ENCODE measurements around the gene CDHR2. TPM values are rescaled to one million over a fixed set of nuclear protein-coding genes. Genes with fewer than 3 reads are reported as not detected.
A peak's percentile ranks its signal among the peaks of the same experiment; 100 is the strongest.

The CDHR2 gene
- total RNA-seq, 3 donors from 2014 or later: 69.0 to 184 (median 107) TPM

DNA sequence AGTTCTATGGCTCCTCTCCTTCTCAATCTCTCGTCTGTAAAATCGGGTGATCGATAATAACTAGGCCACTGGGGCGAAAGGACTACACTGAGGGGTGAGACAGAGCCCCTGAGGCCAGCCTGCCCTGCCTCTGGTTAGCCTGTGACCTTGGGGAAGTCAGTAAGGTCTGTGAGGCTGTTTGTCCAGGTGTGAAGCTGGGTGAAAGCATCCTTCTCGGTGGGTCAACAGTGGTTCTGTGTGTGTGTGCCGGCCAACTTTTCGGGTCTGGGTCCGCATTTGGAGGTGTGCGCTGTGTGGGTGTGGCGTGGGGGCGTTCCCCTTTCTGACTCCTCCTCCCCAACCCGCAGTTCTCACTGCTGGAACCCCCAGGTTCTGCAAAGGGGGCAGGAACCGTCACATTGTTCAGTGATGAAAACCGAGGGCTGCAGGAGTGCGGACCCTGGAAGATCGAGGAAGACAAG, 7.0 kb upstream of the CDHR2 start:
- TF ChIP-seq, protein P1, sequence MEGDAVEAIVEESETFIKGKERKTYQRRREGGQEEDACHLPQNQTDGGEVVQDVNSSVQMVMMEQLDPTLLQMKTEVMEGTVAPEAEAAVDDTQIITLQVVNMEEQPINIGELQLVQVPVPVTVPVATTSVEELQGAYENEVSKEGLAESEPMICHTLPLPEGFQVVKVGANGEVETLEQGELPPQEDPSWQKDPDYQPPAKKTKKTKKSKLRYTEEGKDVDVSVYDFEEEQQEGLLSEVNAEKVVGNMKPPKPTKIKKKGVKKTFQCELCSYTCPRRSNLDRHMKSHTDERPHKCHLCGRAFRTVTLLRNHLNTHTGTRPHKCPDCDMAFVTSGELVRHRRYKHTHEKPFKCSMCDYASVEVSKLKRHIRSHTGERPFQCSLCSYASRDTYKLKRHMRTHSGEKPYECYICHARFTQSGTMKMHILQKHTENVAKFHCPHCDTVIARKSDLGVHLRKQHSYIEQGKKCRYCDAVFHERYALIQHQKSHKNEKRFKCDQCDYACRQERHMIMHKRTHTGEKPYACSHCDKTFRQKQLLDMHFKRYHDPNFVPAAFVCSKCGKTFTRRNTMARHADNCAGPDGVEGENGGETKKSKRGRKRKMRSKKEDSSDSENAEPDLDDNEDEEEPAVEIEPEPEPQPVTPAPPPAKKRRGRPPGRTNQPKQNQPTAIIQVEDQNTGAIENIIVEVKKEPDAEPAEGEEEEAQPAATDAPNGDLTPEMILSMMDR (IDR thresholded peaks at IDR 0.05): no peak
- Histone ChIP-seq H3K9me3 (no peaks in the 10 kb centered on the region), H3K36me3 (ENCODE audit: low read depth) (no peaks in the 10 kb centered on the region), H3K4me1 (ENCODE audit: low read depth) (peaks cover 26% of the 10 kb centered on the region), H3K4me3 (peak overlapping the region; percentile 59)
- ATAC-seq (peak; percentile 17), DNase-seq (peak; percentile 86 to 89 (median 89))
- intact Hi-C loops (cut with DNase I, micrococcal nuclease): loop anchor here in 1 of 2 donors (10.0 kb wide), 1 partner anchor 127 kb away; the partner anchor contains the start of gene CLTB

GRCh38 chr5:176542596-176543427, 6.3 kb upstream of the CDHR2 start:
- Histone ChIP-seq H3K9me3 (no peaks in the 10 kb centered on the region), H3K4me3 (peak overlapping the region; percentile 59), H3K36me3 (ENCODE audit: low read depth) (no peaks in the 10 kb centered on the region), H3K4me1 (ENCODE audit: low read depth) (peaks cover 27% of the 10 kb centered on the region)
- ATAC-seq (no peak), DNase-seq (peak in 2 of 3 donors; percentile 71 to 75)
- intact Hi-C loops (cut with DNase I, micrococcal nuclease): loop anchor here in 1 of 2 donors (10.0 kb wide), 1 partner anchor 128 kb away; the partner anchor contains the start of gene CLTB
- TF ChIP-seq, protein P1 (IDR thresholded peaks at IDR 0.05): no peak

DNA sequence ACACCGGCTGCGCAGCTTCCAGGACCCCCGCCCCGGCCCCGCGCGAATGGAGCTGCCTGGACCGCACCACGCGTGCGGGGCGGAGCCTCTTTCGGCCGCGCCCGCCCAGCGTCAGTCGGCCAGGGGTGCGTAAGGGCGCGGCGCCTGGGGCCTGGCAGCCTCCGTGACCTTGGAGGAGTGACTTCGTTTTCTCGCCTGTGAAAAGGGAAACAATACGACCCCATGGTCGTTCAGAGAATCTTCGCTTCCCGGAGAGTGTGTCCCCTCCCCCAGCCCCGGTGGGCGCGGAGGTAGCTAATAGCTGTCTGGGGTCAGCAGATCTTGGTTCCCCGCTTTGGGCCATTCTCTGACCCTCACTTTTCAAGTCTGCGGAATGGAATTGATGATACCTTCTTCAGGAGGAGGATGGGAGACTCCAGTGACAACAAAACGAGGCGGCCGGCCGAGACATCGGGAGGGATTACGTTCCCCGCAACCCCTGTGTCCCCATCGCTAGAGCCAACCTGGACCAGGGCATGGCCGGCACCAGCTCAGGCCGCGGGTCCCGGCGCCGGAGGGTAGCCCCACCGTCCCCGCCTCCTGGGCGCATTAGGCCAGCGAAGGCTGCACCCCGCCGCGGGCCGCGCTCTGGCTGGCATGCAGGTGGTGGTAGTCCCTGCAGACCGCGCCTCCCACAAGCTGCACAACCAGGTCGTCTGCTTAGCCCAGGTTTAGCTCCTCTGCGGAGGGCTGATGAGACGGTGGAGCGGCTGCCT, 5.5 kb upstream of the CDHR2 start:
- H3K4me1 ChIP-seq (ENCODE audit: low read depth): peaks cover 33% of the 10 kb centered on the region
- peak overlapping the region; percentile 59 for H3K4me3 ChIP-seq
- DNase-seq: peak; percentile 88 to 90 (median 90)
- H3K36me3 ChIP-seq (ENCODE audit: low read depth): no peaks in the 10 kb centered on the region
- intact Hi-C loops (cut with DNase I, micrococcal nuclease): loop anchor here in 1 of 2 donors (10.0 kb wide), 1 partner anchor 129 kb away; the partner anchor contains the start of gene CLTB
- peak; percentile 59 for ATAC-seq
- TF ChIP-seq, protein P1 (IDR thresholded peaks at IDR 0.05): no peak
- H3K9me3 ChIP-seq: no peaks in the 10 kb centered on the region

- Histone ChIP-seq H3K36me3 (ENCODE audit: low read depth) (no peaks in the 10 kb centered on the region), H3K4me1 (ENCODE audit: low read depth) (peaks cover 38% of the 10 kb centered on the region), H3K4me3 (no peak overlapping the region), H3K9me3 (no peaks in the 10 kb centered on the region)
- intact Hi-C loops (cut with DNase I, micrococcal nuclease): loop anchor here in 1 of 2 donors (10.0 kb wide), 1 partner anchor 131 kb away; the partner anchor contains the start of gene CLTB
- ATAC-seq (no peak), DNase-seq (peak in 1 of 3 donors; percentile 23)
- TF ChIP-seq, protein P1 (IDR thresholded peaks at IDR 0.05): no peak
Measured at GRCh38 chr5:176545388-176545736, 3.8 kb upstream of the CDHR2 start.

DNA sequence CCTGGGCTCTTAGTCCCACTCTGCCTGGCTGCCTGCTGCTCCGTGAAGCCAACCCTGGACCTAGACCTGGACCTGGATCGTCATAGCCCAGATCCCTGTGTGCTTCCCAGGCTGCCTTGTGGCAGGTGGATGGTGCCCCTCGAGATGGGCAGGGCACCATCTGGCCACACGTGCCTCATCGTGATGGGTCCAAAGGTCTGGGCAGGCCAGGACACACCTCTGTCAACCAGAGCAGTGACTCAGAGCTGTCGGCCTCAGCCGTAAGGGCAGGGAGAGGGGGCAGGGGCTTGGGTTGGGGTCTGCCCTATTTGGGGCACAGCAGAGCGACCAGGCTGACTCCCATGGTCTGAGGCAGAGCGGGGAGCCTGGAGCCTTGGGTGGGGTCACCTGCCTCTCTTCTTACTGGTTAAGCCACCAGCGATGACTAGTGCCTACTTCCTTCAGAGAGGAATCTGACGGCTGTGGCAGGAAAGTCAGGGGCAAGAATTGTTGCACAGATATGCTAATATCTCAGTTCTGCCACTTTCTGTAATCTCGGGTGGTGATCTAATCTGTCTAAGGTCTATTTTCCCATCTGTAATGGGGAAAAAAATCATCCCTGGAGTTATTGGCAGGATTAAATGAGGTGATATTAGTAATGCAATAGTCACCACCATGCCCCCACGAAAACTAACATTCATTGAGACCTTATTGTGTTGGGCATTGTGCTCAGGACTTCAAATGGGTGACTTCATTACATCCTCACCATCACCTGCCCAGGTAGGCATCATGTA, 3.2 kb upstream of the CDHR2 start:
- ATAC-seq: peak; percentile 59
- intact Hi-C loops (cut with DNase I, micrococcal nuclease): loop anchor here in 1 of 2 donors (10.0 kb wide), 1 partner anchor 131 kb away; the partner anchor contains the start of gene CLTB
- DNase-seq: peak; percentile 87 to 91 (median 88)

More for the DNA sequence above, 3.2 kb upstream of the CDHR2 start:
- Histone ChIP-seq H3K4me1 (ENCODE audit: low read depth) (peaks cover 35% of the 10 kb centered on the region), H3K36me3 (ENCODE audit: low read depth) (no peaks in the 10 kb centered on the region), H3K9me3 (no peaks in the 10 kb centered on the region), H3K4me3 (no peak overlapping the region)
- TF ChIP-seq, protein P1 (IDR thresholded peaks at IDR 0.05): no peak
